Prostate gland (tissue), 2 donors: ENCODE data around the gene KCNJ1. TPM values are rescaled to one million over a fixed set of nuclear protein-coding genes. Genes with fewer than 3 reads are reported as not detected.

Experiments
- DNase-seq: peaks from one replicate; pipeline ENCODE4 v3.0.0-alpha.2; 2019; ENCODE audit warnings: low spot score
- H3K27ac ChIP-seq, 2 donors: fragments of 200-600 bp; sonication (generic); 2 replicates each; pipeline ENCODE4 v1.5.1; 2017 to 2019
- H3K27me3 ChIP-seq: fragments of 200-600 bp; sonication (generic); replicated peaks from 2 replicates; pipeline ENCODE4 v1.5.1; 2019; ENCODE audit not compliant: insufficient read depth
- H3K36me3 ChIP-seq, 2 donors: fragments of 200-600 bp; sonication (generic); 1 replicate in 1 of 2; 2 replicates in 1 of 2; pipeline versions ENCODE4 v1.5.1 to v1.8.1; 2017 to 2019
- H3K4me1 ChIP-seq: fragments of 200-600 bp; sonication (generic); replicated peaks from 2 replicates; pipeline ENCODE4 v1.5.1; 2019
- H3K4me3 ChIP-seq, 2 donors: fragments of 200-600 bp; sonication (generic); 2 replicates each; pipeline ENCODE4 v1.5.1; 2017 to 2019
- H3K9me3 ChIP-seq: fragments of 200-600 bp; sonication (generic); 2 replicates; pipeline ENCODE4 v1.5.1; 2017
- POLR2A ChIP-seq: fragments of 450-650 bp; IDR thresholded peaks from one replicate; pipeline ENCODE4 v1.6.1; 2016; ENCODE audit warnings: antibody characterized with exemption, mild to moderate bottlenecking
- POLR2AphosphoS5 ChIP-seq: sonication (generic); formaldehyde crosslinking; IDR thresholded peaks from one replicate; pipeline ENCODE4 v1.6.1; 2017; ENCODE audit warnings: antibody characterized with exemption
- WGBS: methylation state at CpG from one replicate; pipeline ENCODE4 v1.1.5; 2018; 5-methylcytosine and 5-hydroxymethylcytosine counted together
- intact Hi-C: fragments of 100-400 bp; cut with DNase I; formaldehyde crosslinking; loops from one replicate; pipeline ENCODE4 v1.14.2; 2022
- total RNA-seq, 2 donors: library from RNA; depleted of rRNA; stranded (reverse); fragments of >200 nt; gene quantifications; one replicate each; pipeline ENCODE4 v1.1.0, GENCODE V29; 2016
- TF ChIP-seq, protein P1 (sequence below), 4 experiments: fragments of 200-600 bp in 2 of 4; fragments of 450-650 bp in 2 of 4; sonication (generic) in 2 of 4; IDR thresholded peaks; 1 replicate in 3 of 4; 2 replicates in 1 of 4; pipeline ENCODE4 v1.5.1; 2016 to 2019; ENCODE audit warnings: antibody characterized with exemption in 4 of 4, mild to moderate bottlenecking in 2 of 4, moderate library complexity in 2 of 4

Gene KCNJ1
- total RNA-seq, 2 donors from 2014 or later: not detected

DNA sequence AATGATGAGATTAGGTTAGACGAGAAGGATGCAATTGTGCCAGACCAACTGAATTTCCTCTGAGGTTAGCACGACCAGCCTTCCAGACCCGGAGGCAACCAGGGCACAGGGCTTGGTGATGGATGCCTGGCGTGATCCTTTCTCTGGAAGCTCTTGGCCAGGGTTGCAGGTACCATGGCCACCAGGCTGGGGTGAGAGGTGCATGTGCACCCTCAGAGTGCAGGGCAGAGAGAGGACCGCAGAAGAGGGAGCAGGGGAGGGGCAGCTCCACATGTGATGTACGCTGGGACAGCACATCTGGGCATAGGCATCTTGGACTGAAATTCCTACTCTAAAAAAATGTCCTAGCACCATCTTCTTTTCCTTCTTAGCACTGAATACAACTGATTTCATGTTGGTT lies 10.9 kb downstream of the KCNJ1 start:
- no peaks in the 10 kb centered on the region for H3K27me3 ChIP-seq
- 87% methylated on average over 6 of the region's 6 CpGs for WGBS
- no peak for DNase-seq
- intact Hi-C loops: no loop called here
- TF ChIP-seq POLR2AphosphoS5 (no peak), POLR2A (no peak)
- TF ChIP-seq, protein P1, sequence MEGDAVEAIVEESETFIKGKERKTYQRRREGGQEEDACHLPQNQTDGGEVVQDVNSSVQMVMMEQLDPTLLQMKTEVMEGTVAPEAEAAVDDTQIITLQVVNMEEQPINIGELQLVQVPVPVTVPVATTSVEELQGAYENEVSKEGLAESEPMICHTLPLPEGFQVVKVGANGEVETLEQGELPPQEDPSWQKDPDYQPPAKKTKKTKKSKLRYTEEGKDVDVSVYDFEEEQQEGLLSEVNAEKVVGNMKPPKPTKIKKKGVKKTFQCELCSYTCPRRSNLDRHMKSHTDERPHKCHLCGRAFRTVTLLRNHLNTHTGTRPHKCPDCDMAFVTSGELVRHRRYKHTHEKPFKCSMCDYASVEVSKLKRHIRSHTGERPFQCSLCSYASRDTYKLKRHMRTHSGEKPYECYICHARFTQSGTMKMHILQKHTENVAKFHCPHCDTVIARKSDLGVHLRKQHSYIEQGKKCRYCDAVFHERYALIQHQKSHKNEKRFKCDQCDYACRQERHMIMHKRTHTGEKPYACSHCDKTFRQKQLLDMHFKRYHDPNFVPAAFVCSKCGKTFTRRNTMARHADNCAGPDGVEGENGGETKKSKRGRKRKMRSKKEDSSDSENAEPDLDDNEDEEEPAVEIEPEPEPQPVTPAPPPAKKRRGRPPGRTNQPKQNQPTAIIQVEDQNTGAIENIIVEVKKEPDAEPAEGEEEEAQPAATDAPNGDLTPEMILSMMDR (IDR thresholded peaks at IDR 0.05): no peak
- no peaks in the 10 kb centered on the region for H3K36me3 ChIP-seq
- no peaks in the 10 kb centered on the region for H3K4me1 ChIP-seq
- no peak overlapping the region for H3K27ac ChIP-seq
- no peak overlapping the region for H3K4me3 ChIP-seq
- no peaks in the 10 kb centered on the region for H3K9me3 ChIP-seq

DNA sequence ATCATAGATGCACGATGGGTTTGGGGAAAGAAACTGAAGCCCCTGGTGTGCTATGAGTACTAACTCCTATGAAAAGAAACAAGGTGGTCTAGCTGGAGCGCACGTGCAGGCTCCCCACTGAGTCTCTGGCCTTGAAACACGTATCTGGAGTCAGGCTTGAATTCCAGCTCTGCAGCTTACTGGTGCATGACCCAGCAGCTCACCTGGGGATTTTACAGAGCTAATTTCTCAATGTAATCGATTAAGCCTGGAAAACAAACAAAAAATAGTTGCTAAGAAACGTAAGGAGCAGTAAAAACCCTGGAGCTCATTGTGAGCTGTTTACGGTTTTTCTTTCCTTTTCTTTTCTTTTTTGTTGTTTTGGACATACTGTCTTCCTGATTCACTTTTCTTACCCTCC lies 12.3 kb downstream of the KCNJ1 start:
- 74% methylated on average over 7 of the region's 7 CpGs for WGBS
- H3K27ac ChIP-seq: no peak overlapping the region
- H3K36me3 ChIP-seq: no peaks in the 10 kb centered on the region
- intact Hi-C loops: no loop called here
- no peak overlapping the region for H3K4me3 ChIP-seq
- H3K4me1 ChIP-seq: no peaks in the 10 kb centered on the region
- DNase-seq: no peak
- H3K27me3 ChIP-seq: no peaks in the 10 kb centered on the region
- H3K9me3 ChIP-seq: no peaks in the 10 kb centered on the region
- TF ChIP-seq POLR2AphosphoS5: no peak
- TF ChIP-seq POLR2A: no peak
- TF ChIP-seq, protein P1 (IDR thresholded peaks at IDR 0.05): no peak

DNA sequence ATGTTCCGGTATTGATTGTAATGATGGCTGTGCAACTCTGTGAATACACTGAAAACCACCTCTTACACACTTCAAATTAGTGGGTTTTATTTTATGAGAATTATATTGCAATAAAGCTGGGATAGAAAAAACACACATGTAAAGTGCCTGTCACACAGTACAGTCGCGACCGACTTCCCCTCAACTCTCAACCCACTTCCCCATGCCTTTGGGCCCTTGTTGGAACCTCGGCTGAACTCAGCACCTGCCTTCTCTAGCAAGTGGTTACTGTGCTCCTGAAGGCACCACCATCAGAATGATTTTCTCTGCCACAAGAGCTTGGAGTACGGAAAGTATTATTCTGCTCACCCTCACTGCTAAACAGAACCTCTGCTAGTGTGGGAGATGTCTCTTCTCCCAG lies 13.5 kb downstream of the KCNJ1 start:
- no peak for TF ChIP-seq POLR2A
- TF ChIP-seq, protein P1 (IDR thresholded peaks at IDR 0.05): no peak
- WGBS: 90% methylated on average over 6 of the region's 6 CpGs
- H3K27ac ChIP-seq: no peak overlapping the region
- no peaks in the 10 kb centered on the region for H3K9me3 ChIP-seq
- H3K4me1 ChIP-seq: no peaks in the 10 kb centered on the region
- H3K27me3 ChIP-seq: no peaks in the 10 kb centered on the region
- DNase-seq: no peak
- intact Hi-C loops: no loop called here
- no peak overlapping the region for H3K4me3 ChIP-seq
- H3K36me3 ChIP-seq: no peaks in the 10 kb centered on the region

DNA sequence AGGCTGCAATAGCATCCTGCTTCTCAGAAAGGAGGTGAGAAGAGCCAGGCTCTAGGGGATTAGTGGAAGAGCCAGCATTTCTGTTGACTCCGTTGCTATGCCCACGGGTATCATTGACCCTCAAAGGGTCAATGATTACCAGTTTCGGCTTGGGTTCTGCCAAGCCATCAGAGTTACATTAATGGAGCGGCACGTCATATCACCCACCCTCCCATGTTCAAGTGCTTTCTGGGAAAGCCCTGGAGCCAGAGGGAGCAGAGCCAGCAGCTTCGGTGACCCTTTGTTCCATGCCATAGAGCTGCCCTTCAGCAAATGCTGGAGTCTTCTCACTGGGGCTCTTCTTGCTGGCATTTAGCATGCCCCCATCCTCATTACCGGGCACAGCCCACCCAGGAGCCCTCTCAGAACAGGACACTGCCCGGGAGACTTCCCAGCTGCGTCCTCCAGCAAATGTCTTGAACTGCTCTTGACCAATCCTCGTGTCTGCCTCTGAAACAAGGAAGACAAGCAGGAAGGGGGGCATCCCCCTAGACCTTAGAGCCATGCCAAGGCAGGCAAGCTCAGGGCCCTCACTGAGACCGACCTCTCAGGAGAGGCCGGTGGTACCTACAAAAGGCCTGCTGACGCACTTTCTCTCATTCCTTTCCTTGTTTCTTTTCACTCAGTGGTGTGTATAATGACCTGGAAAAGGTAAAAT lies 14.6 kb downstream of the KCNJ1 start:
- DNase-seq: no peak
- intact Hi-C loops: no loop called here
- Histone ChIP-seq H3K27ac (no peak overlapping the region), H3K9me3 (no peaks in the 10 kb centered on the region), H3K27me3 (no peaks in the 10 kb centered on the region), H3K4me3 (no peak overlapping the region), H3K36me3 (no peaks in the 10 kb centered on the region), H3K4me1 (no peaks in the 10 kb centered on the region)
- 87% methylated on average over 9 of the region's 13 CpGs for WGBS
- TF ChIP-seq, protein P1 (IDR thresholded peaks at IDR 0.05): no peak
- TF ChIP-seq POLR2A: no peak

DNA sequence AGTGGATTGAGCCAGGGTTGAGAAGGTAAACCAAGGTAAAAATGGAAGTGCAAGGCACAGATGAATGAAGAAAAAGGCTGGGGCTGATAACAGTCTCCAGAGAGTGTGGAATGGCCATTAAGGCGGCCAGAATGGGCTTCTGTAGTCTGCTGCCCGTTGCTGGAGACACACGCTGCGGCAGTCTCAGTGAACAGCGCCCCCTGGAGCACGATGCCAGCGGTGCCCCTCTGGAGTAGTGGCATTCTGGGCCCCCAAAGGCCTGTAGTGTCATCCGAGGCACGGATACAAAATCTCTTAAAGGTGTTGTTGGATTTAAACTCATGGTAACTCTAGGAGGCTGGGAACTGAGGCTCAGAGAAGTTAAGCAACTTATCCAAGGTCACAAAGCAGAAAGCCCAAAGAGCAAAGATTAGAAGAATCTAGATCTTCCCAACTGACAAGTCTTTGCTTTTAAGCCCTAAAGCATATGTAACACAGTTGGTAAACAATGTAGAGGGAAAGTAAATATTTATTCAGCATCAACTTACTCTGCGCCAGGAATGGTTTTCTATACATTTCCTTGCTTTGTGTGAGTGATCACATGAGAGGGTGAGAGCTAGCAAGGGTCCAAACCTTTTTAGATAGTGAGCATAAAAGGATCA lies 18.2 kb downstream of the KCNJ1 start:
- intact Hi-C loops: no loop called here
- Histone ChIP-seq H3K27ac (no peak overlapping the region), H3K4me3 (no peak overlapping the region), H3K36me3 (no peaks in the 10 kb centered on the region), H3K9me3 (no peaks in the 10 kb centered on the region), H3K4me1 (no peaks in the 10 kb centered on the region), H3K27me3 (no peaks in the 10 kb centered on the region)
- no peak for DNase-seq
- WGBS: 35% methylated on average over 10 of the region's 10 CpGs
- TF ChIP-seq, protein P1 (IDR thresholded peaks at IDR 0.05): peak in 2 of 4 experiments; percentile 26 to 31
- TF ChIP-seq POLR2AphosphoS5: no peak
